ENCODE data around the gene CDK17.
"Not testable (repeated sequence)": the region's sequence is repeated elsewhere in the genome, so short reads cannot be mapped to it uniquely, and the experiment has no call there.

The CDK17 gene

DNA sequence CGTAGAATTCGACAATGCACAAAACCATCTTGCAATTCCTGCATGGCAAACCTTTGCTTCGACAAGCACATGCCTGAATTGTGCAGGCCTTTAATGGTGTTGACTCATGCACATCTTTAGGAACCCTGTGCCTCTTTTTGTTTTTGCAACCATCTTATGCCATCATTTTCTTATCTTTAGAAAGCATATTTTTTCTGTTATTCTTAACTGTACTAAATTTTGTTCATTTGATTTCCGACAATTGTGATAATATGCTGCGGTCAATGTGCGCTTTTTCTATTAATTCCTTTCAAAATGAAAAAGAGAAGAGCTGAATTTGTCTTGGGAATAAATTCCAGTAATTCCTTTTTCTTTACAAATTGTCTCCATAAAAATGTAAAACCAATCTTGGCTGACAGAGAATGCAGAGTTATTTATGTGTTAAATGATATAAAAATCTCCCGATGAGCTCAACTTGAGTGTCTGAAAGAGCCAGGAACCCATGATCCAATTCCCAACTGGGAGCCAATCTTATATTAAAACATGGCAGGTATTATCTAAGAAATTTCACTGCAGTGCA lies 20.1 kb upstream of the CDK17 start:
- TF ChIP-seq, protein P1, sequence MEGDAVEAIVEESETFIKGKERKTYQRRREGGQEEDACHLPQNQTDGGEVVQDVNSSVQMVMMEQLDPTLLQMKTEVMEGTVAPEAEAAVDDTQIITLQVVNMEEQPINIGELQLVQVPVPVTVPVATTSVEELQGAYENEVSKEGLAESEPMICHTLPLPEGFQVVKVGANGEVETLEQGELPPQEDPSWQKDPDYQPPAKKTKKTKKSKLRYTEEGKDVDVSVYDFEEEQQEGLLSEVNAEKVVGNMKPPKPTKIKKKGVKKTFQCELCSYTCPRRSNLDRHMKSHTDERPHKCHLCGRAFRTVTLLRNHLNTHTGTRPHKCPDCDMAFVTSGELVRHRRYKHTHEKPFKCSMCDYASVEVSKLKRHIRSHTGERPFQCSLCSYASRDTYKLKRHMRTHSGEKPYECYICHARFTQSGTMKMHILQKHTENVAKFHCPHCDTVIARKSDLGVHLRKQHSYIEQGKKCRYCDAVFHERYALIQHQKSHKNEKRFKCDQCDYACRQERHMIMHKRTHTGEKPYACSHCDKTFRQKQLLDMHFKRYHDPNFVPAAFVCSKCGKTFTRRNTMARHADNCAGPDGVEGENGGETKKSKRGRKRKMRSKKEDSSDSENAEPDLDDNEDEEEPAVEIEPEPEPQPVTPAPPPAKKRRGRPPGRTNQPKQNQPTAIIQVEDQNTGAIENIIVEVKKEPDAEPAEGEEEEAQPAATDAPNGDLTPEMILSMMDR (IDR thresholded peaks at IDR 0.05): no peak
- no peak for DNase-seq (ENCODE audit: low spot score)
- peak overlapping the region; percentile 52 for H3K4me3 ChIP-seq
- peak overlapping the region in 1 of 2 donors; percentile 16 for H3K27ac ChIP-seq

DNA sequence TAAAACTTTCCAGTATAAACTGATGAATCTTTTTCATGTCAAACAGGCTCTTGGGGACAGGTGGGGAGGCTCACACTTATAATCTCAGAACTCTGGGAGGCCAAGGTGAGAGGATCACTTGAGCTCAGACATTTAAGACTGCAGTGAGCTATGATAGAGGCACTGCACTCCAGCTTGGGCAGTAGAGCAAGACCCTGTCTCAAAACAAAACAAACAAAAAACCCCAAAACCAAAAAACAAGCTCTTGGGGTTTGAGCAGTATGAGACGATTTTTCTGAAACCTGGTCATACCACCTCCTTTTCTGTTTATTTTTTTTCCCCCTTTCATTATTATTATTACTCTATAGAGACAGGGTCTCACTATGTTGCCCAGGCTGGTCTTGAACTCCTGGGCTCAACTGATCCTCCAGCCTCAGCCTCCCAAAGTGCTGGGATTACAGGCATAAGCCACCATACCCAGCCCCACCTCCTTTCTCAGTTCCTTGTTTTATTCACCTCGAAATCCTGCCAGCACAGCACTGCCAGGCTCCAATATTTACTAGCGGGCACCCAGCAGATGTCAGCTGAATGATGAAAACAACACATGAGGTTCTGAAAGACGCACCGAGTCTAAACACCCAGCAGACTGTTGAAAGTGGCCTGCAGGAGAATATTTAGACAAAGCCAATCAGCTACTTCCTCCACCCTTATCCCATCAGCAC lies 19.5 kb upstream of the CDK17 start:
- Histone ChIP-seq H3K4me3 (no peak overlapping the region), H3K27ac (no peak overlapping the region)
- TF ChIP-seq, protein P1 (IDR thresholded peaks at IDR 0.05): no peak
- no peak for DNase-seq (ENCODE audit: low spot score)

DNA sequence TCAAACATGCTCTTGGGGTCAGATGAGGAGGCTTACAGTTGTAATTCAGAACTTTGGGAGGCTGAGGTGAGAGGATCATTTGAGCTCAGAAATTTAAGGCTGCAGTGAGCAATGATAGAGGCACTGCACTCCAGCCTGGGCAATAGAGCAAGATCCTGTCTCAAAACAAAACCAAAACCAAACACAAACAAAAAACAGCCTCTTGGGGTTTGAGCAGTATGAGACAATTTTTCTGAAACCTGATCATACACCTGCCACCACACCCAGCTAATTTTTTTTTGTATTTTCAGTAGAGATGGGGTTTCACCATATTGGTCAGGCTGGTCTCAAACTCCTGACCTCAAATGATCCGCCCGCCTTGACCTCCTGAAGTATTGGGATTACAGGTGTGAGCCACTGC lies 17.4 kb upstream of the CDK17 start:
- H3K27ac ChIP-seq; H3K4me3 ChIP-seq; DNase-seq (ENCODE audit: low spot score): not testable (repeated sequence)

DNA sequence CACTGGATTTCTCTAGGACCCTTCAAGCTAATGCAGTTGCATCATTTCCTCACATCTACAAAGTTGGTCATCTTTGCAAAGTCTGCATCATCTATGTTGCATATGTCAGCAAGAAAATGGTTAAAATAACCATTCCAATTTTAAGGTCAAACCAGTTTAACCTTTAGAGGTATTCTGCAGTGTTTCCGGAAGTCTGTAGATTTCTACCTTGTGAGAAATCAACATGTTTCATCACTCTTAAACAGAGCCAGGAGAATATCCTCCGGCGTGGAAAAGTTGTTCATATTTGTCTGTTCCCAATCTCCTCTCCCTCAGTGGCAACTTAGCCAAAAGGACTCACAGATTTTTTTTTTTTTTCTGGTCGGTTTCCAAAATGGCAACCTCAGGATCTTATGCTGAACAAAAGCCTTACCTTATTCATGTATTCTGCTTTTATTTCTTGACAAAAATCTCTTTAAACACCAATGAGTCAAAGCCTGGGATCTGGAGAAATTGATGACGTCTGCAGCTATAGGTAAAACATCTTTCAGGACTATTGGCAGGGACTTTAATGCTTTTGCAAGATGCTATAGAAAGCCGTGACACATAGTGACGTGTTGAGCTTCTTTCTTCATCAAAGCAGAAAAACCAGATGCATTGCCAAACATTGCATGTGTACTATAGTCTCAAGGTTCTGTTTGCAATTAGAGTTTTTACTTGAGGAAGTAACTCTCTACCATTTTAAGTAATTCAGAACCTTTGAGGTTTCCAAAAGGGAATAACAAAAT lies 16.0 kb upstream of the CDK17 start:
- no peak for DNase-seq (ENCODE audit: low spot score)
- H3K4me3 ChIP-seq: no peak overlapping the region
- no peak overlapping the region for H3K27ac ChIP-seq
- TF ChIP-seq, protein P1 (IDR thresholded peaks at IDR 0.05): no peak

DNA sequence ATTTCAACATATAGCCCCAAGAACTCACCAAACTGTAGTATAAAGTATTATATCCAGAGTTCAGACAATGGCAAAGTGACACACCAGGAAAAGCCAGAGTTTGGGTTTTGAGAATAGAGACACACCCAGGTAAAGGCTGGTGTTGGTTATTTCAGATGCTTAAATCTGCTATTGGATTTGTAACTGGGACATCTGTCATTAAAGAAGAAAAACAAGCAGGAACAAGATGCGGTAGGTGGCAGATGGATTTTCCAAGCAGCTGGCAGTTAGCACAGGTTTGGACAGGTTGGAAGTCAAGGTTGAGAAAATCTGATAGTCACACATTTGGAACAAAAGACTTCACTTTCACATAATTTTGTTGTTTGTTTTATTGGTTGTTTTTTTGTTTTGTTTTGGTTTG lies 14.4 kb upstream of the CDK17 start:
- DNase-seq (ENCODE audit: low spot score): no peak
- Histone ChIP-seq H3K4me3 (no peak overlapping the region), H3K27ac (no peak overlapping the region)
- TF ChIP-seq, protein P1 (IDR thresholded peaks at IDR 0.05): no peak

DNA sequence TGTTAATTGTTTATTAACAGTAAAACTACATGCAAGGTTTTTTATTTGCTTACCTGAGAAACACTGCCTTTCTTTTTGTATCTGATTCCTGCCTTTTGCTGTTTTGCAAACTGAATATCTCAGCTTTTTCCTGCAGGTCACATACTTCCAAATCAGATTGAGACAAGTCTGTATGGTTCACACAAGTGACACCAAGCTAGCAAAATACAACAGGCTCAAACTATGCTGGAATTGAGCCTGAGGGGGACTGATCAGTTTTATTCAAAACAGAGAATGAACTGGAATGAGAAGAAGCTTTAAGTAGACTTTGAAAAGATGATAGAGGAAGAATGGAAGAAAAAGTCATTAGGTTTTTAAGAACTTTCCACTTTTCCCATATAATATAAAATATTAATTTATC lies 12.2 kb upstream of the CDK17 start:
- Histone ChIP-seq H3K4me3 (no peak overlapping the region), H3K27ac (no peak overlapping the region)
- TF ChIP-seq, protein P1 (IDR thresholded peaks at IDR 0.05): no peak
- no peak for DNase-seq (ENCODE audit: low spot score)

DNA sequence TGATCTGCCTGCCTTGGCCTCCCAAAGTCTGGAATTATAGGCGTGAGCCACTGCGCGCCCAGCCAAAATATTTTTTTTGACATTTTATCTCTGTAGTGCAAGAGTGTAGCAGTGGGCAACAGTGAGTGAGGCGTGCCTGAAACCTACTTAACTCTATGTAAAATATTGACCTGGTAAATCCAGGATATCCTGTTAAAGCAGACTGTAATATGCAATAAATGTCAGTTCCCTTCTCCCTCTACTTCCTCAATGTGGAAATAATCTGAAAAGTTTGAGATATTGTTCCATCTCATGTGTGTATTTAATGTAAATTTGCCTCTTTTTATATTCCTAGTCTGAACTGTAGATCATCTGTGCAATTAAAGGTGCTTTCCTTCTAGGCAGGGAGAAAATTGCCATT lies 9.5 kb upstream of the CDK17 start:
- no peak for DNase-seq (ENCODE audit: low spot score)
- Histone ChIP-seq H3K4me3 (no peak overlapping the region), H3K27ac (no peak overlapping the region)
- TF ChIP-seq, protein P1 (IDR thresholded peaks at IDR 0.05): no peak

Data from coronary artery (tissue), 2 donors.